LNCaP clone FGC (cell line): ENCODE data around the gene CBLN3.

Experiments
- DNase-seq: peaks from one replicate; pipeline ENCODE4 v3.0.0-alpha.2; 2011; ENCODE audit warnings: low read depth
- H3K4me3 ChIP-seq: 2 replicates; pipeline ENCODE4 v1.5.1; 2011; ENCODE audit warnings: mild to moderate bottlenecking, low read depth, low read length, control low read depth
- CTCF ChIP-seq: IDR thresholded peaks from 2 replicates; pipeline ENCODE4 v1.5.1; 2012; ENCODE audit warnings: mild to moderate bottlenecking; ENCODE audit not compliant: control insufficient read depth, insufficient read depth; ENCODE audit errors: extremely low read depth

CBLN3 gene

GRCh38 chr14:24415421-24416253 lies 13.8 kb downstream of the CBLN3 start:
- no peak overlapping the region for H3K4me3 ChIP-seq
- no peak for DNase-seq
- TF ChIP-seq CTCF, result no peak

- H3K4me3 ChIP-seq, result no peak overlapping the region
- no peak for DNase-seq
- no peak for TF ChIP-seq CTCF
Measured at GRCh38 chr14:24414732-24415420, 14.6 kb downstream of the CBLN3 start.

GRCh38 chr14:24414077-24414476 lies 15.4 kb downstream of the CBLN3 start:
- no peak for DNase-seq
- no peak overlapping the region for H3K4me3 ChIP-seq
- no peak for TF ChIP-seq CTCF

- DNase-seq, result no peak
- no peak overlapping the region for H3K4me3 ChIP-seq
- TF ChIP-seq CTCF, result peak; percentile 60
Measured at GRCh38 chr14:24411443-24412389, 17.8 kb downstream of the CBLN3 start.

- no peak overlapping the region for H3K4me3 ChIP-seq
- no peak for DNase-seq
- no peak for TF ChIP-seq CTCF
Measured at GRCh38 chr14:24409956-24410355, 19.5 kb downstream of the CBLN3 start.

DNA sequence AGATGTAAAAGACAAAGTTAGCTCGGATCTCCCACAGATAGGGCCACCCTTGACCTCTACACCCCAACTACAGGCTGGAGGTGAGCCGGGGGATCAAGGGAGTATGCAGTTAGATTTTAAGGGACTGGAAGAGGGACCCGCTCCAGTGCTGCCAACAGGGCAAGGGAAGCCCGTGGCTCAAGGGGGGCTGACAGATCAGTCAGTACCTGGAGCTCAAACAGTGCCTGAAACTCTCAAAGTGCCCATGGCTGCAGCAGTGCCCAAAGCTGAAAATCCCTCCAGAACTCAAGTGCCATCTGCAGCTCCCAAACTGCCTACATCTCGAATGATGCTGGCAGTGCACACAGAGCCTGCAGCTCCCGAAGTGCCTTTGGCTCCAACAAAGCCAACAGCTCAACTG lies 20.3 kb downstream of the CBLN3 start:
- H3K4me3 ChIP-seq, result no peak overlapping the region
- no peak for DNase-seq
- no peak for TF ChIP-seq CTCF
